GM19452 (cell line): ENCODE results near the gene HOXD10.

Source experiments
- ATAC-seq: cut with Tn5 transposase; IDR thresholded peaks from one replicate; pipeline ENCODE4 v1.9.1; 2021; ENCODE audit not compliant: unreplicated experiment

The HOXD10 gene

DNA sequence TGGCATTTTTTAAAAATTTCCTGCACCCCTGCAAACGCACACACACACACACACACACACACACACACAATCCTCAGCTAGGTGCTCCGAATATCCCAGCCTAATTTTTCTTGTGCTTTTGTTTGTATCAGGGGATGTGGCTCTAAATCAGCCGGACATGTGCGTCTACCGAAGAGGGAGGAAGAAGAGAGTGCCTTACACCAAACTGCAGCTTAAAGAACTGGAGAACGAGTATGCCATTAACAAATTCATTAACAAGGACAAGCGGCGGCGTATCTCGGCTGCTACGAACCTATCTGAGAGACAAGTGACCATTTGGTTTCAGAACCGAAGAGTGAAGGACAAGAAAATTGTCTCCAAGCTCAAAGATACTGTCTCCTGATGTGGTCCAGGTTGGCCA lies 22.2 kb upstream of the HOXD10 start:
- ATAC-seq: no peak

DNA sequence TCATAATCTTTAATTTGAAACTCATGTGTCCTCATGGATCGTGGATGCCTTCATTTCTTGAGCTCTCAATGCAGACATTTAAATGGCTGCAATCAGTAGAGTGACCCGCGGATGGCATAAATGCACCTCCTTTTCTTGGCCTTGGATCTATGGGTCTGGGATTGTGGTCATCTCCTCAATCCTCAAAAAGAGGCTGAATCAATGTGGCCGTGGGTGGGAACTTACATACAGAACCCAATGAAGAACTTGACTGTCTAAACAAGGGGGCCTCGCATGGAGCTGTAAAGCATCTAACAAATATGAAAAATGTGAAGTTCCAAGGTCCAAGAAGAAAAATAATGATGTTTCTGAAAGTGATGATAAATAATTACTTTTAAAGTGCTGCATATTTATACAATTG lies 21.2 kb upstream of the HOXD10 start:
- no peak for ATAC-seq

DNA sequence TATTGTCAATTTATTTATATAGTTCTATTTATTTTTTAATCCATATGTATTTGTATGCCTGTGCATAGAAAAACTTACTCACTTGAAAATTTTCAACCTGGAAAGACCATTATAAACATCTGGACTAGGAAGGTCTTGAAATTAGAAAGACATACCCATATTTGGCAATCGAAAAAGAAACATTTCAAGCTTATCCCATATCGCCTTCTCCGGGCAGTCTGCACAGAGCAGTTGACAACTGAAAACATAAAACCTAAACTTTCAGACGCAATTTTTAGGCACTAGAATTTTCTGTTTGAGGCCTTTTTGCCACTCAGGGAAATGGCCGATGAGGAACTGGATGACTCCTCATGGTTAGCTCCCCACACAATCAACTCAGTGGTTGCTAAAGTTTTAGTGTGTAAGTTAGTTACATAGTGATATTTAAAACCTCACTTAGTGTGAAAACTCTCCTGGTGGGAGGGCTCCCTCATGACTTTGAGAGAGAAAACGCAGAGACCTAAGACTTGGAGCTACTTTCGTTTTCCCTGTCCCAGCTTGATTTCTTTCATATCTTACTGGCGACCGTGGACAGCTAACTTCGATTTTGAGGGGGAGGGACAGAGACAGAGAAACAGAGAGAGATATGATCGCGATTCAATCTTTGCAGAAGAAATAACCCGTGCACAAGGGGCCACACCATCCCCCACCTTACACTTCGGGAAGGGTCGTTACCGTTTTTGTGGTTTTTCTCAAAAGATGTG lies 20.2 kb upstream of the HOXD10 start:
- no peak for ATAC-seq

DNA sequence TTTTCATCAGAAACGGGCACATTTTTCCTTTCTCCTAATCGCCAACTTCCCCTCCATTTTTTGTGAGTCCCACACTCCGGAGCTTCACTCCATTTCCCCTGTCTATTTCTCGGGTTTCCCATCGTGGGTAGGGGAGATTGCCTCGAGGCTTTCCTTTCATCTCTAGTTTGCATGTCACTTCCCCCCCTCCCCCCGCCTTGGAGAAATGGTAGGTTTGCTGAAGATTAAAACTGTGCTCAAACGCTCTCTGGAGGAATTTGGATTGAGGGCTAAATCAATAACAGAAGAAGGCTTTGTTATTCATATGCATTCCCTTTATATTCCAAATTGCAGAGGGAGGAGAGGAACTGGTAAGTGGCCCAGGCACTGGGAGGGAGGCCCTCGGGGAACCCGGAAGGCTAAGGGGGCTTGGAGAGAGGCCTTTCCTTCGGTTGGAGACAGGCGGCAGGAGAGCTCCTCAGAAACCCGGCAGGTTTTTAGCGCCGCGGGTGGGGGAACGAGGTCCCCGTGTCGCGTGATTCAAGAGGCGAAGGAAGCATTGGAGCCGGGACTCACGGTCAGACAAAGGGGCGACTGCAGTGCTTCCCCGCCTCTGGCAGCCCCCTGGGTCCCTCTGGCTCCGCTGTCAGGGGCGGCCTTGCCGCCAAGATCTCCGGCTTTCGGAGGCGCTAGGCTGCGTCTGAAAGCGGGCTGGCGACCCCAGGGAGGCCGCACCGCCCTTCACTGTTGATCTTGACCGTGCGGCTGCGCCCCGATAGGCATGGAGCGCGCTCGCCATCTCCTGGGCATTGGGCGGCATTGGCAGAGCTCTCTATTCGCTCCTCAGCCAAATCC lies 19.4 kb upstream of the HOXD10 start:
- peak; percentile 86 for ATAC-seq

DNA sequence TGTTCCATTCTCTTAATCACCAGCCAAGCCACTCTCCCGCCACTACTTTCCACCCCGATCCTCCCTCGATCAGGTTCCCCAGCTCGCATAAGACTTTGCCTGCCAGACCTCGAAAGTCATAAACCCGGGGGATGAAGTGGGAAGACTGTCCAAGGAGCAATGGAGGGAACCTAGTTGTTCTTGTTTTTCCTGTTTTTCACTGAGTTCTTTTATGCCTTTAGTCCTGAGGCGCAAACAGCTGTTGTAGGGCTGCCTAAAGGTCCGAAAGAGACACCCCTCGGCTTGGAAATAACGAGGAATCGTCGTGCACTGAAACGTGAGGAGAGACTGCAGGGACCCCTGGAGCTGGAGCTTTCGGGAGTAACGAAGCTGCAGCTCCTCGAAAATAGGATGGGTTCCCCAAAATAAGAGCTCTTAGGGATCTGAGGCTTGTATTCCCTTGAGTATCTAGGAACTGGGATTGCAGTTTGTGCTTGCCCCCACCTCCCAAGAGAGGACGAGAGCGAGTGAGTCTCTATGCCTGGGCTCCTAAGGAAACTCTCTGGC lies 18.7 kb upstream of the HOXD10 start:
- no peak for ATAC-seq

DNA sequence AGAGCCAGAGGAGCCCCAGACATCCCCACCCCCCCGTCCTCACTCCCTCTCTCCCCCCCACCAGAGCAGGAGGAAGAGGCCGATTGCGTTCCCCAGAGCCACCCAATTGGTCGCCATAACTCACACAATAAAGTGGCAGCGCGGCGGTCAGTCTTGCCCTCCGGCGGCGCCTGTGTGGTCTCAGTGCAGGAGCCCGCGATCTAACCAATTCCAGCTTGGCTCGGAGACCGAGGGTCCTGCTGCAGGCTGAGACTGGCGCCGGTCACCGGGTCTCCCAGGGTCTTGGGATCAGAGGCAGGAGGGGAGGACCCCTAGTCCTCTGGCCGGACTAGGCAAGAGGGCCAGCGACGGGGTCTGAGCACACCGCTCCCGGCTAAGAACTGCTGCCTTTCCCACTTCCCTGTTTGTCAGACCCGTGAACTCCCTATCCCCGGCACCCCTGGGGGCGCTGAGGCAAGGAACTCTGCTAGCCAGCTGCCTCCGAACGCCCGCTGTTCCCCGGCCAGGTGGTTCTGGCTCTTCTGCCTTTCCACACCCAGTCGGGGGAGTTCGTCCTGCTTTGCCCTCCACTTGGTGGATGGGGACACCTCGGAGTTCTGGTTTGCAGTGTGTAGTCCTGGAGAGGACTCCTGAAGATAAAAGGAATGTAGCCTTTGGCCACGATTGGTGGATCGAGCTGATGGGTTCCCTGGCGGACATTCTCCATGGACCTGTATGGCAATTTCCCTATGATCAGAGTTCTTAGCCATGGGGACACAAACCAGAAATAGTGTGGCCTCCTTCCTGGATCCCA lies 18.0 kb upstream of the HOXD10 start:
- ATAC-seq: no peak

DNA sequence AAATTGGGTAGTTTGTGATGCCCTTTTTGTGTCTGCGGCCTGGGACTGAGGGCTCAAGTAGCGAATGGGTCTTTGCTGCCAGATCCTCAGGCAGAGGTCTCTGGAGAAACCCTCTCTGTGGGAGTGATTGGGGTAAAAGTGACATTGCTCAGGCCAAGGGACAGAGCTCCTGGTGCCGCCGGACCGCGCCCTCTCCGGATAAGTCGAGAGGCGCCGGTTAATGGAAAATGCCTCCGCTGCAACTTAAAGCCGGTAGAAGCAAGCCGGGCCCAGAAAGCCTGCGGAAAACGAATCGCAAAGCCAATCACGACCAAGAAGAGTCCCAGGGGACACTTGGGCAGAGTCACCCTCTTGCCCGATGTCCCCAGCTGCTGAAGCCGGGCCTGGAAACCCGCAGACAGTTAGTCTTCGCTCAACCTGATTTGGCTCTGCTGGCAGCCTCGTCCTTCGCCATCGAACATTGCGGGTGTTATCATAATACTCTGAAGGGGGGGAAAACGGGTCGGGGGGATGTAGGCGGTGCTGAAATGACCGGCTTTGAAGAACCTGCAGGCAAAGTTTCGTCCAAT lies 17.3 kb upstream of the HOXD10 start:
- ATAC-seq: no peak

DNA sequence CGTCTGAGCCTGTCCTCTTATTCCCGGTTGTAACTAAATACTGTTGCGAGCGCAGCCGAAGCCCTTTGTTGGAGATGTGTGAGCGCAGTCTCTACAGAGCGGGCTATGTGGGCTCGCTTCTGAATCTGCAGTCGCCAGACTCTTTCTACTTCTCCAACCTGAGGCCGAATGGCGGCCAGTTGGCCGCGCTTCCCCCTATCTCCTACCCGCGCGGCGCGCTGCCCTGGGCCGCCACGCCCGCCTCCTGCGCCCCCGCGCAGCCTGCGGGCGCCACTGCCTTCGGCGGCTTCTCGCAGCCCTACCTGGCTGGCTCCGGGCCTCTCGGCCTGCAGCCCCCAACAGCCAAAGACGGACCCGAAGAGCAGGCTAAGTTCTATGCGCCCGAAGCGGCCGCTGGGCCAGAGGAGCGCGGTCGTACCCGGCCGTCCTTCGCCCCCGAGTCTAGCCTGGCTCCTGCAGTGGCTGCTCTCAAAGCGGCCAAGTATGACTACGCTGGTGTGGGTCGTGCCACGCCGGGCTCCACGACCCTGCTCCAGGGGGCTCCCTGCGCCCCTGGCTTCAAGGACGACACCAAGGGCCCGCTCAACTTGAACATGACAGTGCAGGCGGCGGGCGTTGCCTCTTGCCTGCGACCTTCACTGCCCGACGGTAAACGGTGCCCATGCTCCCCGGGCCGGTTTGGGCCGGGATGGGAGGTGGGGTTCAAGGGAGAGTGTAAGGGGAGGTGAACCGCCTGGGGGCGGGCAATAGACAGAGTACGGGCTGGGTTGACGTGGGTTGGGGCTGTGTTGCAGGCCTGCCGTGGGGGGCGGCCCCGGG lies 16.6 kb upstream of the HOXD10 start, which contains the start of gene HOXD12:
HOXD12 (plus strand) TSS at position 68 of the 819 bp plus-strand sequence; CDS start at position 75, 7 bp downstream.
- no peak for ATAC-seq

DNA sequence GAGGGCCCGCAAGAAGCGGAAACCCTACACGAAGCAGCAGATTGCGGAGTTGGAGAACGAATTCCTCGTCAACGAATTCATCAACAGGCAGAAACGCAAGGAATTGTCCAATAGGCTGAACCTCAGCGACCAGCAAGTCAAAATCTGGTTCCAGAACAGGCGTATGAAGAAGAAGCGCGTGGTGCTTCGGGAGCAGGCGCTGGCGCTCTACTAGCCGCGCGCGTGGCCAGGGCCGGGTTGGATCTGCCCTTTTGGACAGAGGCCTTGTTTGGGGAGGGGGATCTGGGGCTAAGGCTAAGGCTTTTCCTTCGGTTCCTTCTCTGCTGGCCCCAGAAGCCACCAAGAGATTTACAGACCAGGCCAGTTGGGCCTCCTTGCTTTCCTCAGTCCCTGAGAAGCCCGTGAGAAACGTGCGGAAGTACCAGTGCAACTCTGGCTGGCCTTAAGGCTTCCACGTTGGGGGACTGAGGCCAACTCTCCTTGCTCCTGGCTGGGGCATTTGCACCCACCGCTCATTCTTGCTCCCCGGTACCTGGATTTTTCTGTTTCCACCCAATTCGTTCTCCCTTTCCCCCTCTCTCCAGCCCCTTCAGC lies 15.9 kb upstream of the HOXD10 start:
- ATAC-seq: no peak

DNA sequence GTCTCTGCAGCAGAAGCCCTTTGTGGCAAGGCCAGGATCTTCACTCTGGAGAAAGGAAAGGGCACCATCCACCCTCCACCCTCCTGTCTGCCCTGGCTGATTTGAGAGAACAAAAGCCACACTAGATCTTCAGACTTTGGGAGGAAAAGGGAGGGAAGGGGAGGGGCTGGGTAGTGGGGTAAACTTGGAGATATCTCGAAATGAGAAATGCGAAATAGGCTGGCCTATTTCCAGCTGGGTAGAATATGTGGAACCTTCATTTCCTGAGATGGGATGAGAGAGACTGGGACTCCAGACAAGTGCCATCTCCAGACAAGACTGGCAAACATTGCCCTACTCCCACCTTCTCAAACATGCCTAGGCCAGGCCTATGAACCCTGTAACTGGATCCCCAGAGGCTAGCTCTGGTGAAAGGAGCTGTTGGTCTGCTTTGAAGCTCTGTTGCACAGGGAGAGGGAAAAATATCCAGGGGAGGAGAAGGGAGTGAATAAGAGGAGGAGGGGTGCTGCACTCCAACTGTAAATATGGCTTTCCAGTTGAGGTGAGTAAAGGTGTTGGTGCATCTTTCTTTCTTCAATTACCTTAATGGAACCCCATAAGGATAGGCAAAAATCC lies 15.3 kb upstream of the HOXD10 start:
- no peak for ATAC-seq

DNA sequence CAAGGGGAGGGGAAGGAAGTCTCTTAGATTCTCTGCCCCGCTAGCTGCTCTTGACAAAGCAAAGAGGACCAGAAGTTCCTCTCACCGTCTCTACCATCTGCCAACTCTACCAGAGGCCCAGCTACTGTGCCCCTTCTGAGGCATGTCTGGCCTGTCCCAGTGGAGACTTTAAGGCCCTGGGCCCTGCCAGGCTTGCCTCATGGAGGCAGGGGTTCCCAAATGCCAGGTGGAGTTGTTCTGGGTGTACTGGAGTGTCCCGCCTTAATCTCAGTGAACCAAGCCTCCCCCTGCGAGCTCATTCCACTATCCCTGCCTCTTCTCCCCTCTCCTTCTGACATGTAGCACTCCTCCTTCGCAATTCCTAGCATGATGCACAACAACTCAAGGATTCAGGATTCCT lies 14.7 kb upstream of the HOXD10 start:
- no peak for ATAC-seq

DNA sequence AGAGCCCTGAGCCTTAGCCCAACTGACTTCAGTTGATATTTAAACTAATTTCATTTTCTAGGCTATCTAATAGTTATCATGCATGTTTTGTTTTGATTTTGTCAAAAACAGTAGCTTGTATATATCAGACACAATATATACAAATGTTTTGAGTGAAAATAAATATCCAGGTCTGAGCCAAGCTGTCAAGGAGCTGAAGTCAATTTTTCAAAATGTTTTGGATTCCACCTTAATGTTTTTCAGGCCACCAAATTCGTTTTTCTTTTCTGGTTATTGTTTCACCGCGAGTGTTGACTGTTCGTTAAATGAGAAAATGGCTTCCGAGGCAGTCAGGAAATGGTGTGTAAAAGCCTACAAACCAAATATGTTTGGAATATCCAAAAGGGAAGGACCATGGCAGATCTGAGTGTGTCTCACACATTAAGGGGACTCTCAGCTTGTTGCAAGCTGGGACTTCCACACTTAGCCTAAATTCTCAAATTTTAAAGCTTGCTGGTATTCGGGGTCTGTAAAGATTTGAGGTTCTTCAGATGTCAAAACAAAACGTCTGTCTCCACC lies 14.2 kb upstream of the HOXD10 start:
- ATAC-seq: no peak

DNA sequence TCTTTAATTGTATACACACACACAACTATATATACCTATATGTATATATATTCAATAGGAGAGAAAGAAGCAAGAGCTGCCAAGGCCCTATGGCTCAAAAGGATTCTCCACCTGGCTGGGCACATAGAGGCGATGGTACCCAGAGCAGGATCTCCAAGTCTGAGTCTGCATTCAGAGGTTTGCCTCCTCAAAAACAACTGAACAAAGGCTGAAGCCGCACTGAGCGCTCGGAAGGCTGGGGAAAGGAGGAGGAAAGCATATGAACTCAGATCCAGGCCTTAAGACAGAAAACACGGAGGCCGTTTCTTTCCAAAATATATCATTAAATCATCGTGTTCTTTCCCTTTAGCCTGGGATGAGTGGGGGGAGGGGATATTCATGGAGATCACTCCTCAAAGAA lies 13.4 kb upstream of the HOXD10 start:
- no peak for ATAC-seq

DNA sequence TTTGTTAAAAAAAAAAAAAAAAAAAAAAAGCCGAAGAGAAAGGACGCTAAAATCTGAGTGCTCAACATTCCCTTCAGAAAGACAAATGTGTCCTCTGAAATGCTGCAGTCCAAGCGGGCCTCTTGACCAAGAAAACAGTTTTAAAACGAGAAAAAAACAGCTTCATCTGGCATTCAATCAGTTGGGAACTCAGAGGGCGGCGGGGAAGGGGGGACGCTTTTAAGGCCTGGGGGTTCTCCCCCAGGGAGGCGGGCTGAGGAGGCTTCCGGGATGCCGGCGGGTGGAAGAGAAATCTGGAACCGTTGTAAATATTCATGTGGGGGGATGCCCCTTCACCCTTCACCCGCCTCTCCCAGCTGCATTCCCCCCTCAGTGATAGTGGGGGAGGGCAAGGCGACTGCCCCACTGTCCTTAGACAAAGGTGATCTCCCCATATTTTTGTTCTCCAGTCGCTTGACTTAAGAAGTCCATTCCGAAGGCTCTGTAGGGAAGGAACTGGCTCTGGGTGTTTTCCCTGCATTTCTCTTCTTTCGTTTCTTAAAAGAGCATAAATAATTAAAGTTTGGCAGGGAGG lies 12.7 kb upstream of the HOXD10 start:
- ATAC-seq: no peak

DNA sequence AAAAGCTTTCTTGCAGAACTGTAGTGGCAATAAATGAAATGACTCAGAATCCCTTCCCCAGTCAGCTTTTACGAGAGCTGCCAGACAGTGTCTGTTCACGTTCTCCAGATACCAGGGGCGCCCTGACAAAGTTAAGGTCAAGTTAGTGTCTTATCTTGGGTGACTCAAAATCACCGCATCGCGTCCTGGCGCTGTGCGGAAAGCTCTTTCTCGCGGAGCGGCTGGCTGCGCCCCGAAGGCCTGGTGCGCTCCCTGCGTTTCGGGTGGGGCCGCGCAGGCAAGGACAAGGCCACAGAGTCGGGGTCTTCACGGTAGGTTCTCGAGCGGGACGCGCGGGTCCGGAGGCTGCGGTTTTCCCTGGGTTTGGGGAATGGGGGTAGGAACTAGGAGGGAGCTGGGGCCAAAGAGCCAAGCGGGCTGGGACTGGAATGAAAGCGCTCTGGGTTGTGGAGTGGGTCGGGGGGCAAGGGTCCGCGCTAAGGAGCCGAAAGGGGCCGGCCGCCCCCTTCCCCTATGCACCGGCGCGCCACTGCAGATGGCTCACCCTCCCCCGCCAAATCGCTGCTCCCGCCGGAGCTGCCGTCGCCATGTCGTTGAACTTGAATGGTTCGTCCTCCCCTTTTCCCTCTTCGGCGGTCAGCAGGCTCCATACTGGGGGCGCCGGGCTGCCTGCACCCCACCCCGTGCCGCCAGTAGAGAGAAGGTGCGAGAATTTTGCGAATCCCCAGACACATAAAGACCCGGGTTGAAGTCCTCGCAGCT lies 12.1 kb upstream of the HOXD10 start:
- ATAC-seq: no peak

DNA sequence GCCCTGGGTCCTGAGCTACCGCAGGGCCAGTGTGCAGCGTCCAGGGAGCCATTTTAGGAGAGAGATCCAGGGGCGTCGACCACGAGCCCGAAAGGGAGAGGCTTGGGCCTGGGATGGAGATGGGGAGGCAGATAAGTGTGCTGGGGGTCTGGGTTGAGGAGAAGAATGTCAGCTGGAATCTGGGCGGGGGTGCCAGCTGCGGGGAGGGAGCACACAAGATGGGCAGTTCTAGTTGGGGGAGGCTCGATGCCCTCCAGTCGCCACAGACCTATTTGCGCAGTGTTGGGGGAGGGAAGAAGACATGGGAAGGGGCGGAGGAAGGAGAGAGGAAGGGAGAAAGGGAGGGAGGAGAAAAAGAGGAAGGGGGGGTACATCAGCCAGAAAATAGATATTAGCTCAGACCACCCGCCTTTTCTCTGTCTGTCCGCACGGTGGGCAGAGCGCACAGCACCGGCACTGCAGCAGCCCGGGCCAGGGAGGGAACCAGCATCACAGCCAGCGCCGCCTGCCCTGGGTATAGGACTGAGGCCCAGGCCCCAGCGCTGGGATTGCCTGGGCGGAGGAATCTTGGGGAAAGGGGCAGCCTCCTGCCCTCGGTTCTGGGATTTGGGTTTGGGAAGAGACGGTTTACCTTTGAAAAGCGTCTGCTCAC lies 11.4 kb upstream of the HOXD10 start:
- no peak for ATAC-seq
